WI38 (cell line): Measurements from ENCODE around the gene LAMA3.

Experiments used
- H3K4me3 ChIP-seq: 2 replicates; pipeline ENCODE4 v1.5.1; 2011; ENCODE audit warnings: low read depth, mild to moderate bottlenecking, control low read depth, low read length
- CTCF ChIP-seq: IDR thresholded peaks from 2 replicates; pipeline ENCODE4 v1.5.1; 2012; ENCODE audit warnings: low read depth, mild to moderate bottlenecking, control low read depth, low read length

Gene LAMA3

DNA sequence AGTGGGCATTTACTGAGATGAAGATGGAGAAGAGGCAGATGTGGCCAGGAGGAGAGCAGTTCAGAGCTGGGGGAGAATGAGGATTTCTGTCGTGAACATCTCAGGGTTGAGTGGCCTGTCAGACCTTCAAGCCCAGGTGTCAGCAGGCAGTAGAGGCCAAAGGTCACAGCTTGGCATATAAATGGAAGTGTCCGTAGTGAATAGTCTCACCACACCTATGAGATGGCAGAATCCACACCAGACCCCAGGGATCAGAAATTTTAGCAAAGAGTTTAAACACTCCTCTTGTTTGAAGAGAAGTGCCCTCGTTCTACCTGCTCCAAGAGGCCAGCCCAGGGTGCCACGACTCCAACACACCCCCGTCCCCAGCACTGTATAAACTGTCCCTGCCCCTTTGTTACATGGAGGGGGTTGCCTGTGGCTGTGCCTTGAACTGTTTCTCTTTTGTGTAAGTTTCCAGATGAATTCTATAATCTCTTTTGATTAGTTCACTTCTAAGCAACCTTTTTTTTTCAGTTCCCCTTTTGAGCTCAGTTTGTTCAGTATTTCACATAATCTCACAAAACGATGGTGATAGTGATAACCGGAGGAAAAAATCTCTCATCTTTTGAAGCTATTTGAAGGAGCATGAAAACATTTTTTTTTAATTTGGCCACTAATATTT lies 256.3 kb downstream of the LAMA3 start:
- TF ChIP-seq CTCF: no peak
- no peak overlapping the region for H3K4me3 ChIP-seq

GRCh38 chr18:23949863-23950262 lies 260.6 kb downstream of the LAMA3 start:
- no peak for TF ChIP-seq CTCF
- H3K4me3 ChIP-seq: no peak overlapping the region

GRCh38 chr18:23950644-23951043 lies 261.4 kb downstream of the LAMA3 start:
- no peak for TF ChIP-seq CTCF

DNA sequence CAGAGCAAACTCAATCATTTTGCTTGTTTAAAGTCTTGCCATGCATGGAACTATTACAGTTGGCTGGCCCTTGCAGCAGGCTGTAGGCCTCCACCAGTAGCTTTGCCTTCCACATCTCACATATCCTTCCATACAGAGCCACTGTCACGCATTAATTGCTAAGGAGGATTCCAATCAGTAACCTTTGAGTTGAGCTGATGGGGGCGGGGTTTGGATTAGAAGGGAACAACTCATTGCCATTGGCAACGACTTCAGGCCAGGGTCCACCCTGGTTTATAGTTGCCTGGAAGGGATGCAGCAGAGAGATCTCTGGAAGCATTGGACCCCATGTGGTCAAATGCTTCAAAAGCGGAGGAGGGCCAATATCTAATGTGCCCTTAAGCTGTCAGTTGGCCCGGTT lies 262.0 kb downstream of the LAMA3 start:
- H3K4me3 ChIP-seq: no peak overlapping the region
- TF ChIP-seq CTCF: no peak

More at GRCh38 chr18:23950644-23951043, 261.4 kb downstream of the LAMA3 start:
- H3K4me3 ChIP-seq: no peak overlapping the region

DNA sequence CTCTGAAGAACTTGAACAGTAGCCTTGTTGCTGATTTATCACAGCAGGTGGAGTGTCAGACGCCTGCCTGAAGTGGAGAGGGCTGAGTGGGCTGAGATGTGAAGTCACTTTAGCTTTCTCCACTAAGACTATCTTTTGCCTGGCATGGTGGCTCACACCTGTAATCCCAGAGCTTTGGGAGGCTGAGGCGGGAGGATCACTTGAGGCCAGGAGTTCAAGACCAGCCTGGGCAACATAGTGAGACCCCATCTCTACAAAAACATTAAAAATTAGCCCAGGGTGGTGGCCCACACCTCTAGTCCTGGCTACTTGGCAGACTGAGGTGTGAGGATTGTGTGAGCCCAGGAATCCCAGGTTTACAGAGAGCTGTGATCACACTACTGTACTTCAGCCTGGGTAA lies 264.7 kb downstream of the LAMA3 start:
- no peak overlapping the region for H3K4me3 ChIP-seq
- TF ChIP-seq CTCF: no peak

- TF ChIP-seq CTCF: no peak
- no peak overlapping the region for H3K4me3 ChIP-seq
Measured at GRCh38 chr18:23956483-23956882, 267.2 kb downstream of the LAMA3 start.

DNA sequence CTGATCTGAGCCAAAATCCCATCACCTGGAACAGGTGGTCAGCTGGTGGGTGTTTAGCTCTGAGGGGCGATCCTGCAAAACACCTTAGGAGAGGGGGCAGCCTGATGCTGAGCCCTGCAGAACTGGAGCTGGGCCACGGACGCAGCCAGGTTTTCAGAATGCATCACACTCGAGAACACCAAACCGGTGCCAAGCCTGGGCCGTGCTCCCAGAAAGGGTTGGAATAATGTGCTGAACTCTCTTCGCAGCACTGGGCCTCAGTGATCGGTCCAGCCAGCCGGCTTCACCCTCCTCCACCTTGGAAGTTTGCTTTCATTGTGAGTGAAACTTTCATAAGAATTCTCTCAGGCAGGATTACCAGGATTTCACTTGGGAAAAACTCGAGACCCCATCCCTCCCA lies 268.8 kb downstream of the LAMA3 start:
- no peak overlapping the region for H3K4me3 ChIP-seq
- no peak for TF ChIP-seq CTCF
